ENCODE data around the gene BRMS1.

DNA sequence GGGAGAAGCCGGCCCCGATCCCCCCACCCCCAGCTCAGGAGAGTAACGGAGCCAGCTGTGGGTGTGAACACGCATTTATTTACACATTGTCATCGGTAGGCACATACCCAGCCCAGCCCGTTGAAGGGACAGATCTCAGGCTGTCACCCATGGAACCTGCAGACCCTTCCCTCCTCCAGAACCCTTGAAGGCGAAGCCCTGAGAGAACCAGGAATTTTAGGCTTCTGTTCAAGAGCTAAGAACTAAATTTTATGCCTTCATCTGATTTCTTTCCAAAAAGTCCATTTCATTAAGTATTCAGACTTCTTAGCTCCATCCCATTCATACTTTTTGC, 379 bp upstream of the BRMS1 start:
- TF ChIP-seq EZH2 (IDR thresholded peaks at IDR 0.05): no peak
- TF ChIP-seq FOXP2 (optimal IDR thresholded peaks at IDR 0.05; ENCODE audit: control extremely low read depth, extremely low read length, insufficient read depth): no peak

Measured in SK-N-MC (cell line).